ENCODE results near the gene NUP188.

DNA sequence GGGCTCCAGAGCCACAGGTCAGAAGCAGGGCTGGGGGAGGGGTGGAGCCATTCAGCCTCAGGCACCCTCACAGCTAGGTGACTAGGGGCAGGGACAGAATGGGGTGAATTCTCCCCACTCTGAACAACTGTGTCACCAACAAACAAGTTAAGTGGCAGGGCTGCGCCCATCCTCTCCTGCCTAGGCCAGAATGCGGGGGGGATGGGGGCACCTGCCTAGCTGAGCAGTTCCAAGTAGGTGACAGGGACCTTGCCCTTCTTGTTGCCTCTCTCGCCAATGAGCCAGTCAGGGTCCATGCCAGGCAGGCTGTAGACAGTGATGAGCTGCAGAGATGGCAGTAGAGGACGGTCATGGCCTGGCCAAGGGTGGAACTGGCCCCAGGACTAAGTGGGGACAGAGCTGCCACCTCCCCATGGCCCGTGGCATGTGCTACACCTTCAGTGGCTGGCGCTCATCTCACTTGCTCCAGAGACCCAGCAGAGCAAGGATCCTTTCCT lies 61.0 kb downstream of the NUP188 start:
- TF ChIP-seq, protein P1, sequence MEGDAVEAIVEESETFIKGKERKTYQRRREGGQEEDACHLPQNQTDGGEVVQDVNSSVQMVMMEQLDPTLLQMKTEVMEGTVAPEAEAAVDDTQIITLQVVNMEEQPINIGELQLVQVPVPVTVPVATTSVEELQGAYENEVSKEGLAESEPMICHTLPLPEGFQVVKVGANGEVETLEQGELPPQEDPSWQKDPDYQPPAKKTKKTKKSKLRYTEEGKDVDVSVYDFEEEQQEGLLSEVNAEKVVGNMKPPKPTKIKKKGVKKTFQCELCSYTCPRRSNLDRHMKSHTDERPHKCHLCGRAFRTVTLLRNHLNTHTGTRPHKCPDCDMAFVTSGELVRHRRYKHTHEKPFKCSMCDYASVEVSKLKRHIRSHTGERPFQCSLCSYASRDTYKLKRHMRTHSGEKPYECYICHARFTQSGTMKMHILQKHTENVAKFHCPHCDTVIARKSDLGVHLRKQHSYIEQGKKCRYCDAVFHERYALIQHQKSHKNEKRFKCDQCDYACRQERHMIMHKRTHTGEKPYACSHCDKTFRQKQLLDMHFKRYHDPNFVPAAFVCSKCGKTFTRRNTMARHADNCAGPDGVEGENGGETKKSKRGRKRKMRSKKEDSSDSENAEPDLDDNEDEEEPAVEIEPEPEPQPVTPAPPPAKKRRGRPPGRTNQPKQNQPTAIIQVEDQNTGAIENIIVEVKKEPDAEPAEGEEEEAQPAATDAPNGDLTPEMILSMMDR (conservative IDR thresholded peaks at IDR 0.05; ENCODE audit: low read depth, low read length) = no peak
- TF ChIP-seq POLR2A (IDR thresholded peaks at IDR 0.05; ENCODE audit: low read depth, low read length) (no peak), CEBPB (IDR thresholded peaks at IDR 0.05; ENCODE audit: low read depth, low read length) (no peak), CHD1 (IDR thresholded peaks at IDR 0.05; ENCODE audit: low read depth, low read length) (no peak)
